ENCODE results near the gene SPIRE2.

- no peak for TF ChIP-seq KLF11 (CRISPR knock-in tag; IDR thresholded peaks at IDR 0.05)
- TF ChIP-seq IRF1 (CRISPR knock-in tag; IDR thresholded peaks at IDR 0.05; ENCODE audit: low read depth) = no peak
- no peak for TF ChIP-seq CTCF (CRISPR knock-in tag; IDR thresholded peaks at IDR 0.05)
- no peak for TF ChIP-seq E2F5 (CRISPR knock-in tag; conservative IDR thresholded peaks at IDR 0.05)
- TF ChIP-seq ZNF331 (CRISPR knock-in tag; IDR thresholded peaks at IDR 0.05) = no peak
- no peak for TF ChIP-seq HBP1 (CRISPR knock-in tag; IDR thresholded peaks at IDR 0.05; ENCODE audit: low read depth)
- TF ChIP-seq NONO (IDR thresholded peaks at IDR 0.05) = no peak
- TF ChIP-seq NONO (CRISPR knock-in tag; conservative IDR thresholded peaks at IDR 0.05) = no peak; the same call in 1 of the 2 replicates
- TF ChIP-seq SKIL (CRISPR knock-in tag; IDR thresholded peaks at IDR 0.05; ENCODE audit: borderline replicate concordance) = no peak
- TF ChIP-seq STAT6 (CRISPR knock-in tag; IDR thresholded peaks at IDR 0.05; ENCODE audit: borderline replicate concordance) = no peak
- no peak for TF ChIP-seq ZNF510 (CRISPR knock-in tag; IDR thresholded peaks at IDR 0.05; ENCODE audit: low read depth)
- no peak for TF ChIP-seq SOX6 (IDR thresholded peaks at IDR 0.05)
- TF ChIP-seq SOX6 (CRISPR knock-in tag; IDR thresholded peaks at IDR 0.05) = no peak
- TF ChIP-seq ZNF589 (CRISPR knock-in tag; conservative IDR thresholded peaks at IDR 0.05) = no peak
- TF ChIP-seq YEATS4 (CRISPR knock-in tag; IDR thresholded peaks at IDR 0.05; ENCODE audit: borderline replicate concordance) = no peak
Observed at GRCh38 chr16:89910717-89911354, 82.6 kb downstream of the SPIRE2 start.

All from HepG2 (cell line).